GM11168 (cell line): ENCODE data around the gene RSPO3.

Experiments
- in situ Hi-C: fragments of 300-500 bp; cut with MboI; formaldehyde crosslinking; loops from one replicate; pipeline ENCODE4 v1.12.0; 2022; ENCODE audit warnings: low sequenced_read_pairs; ENCODE audit not compliant: unreplicated experiment

Gene RSPO3

DNA sequence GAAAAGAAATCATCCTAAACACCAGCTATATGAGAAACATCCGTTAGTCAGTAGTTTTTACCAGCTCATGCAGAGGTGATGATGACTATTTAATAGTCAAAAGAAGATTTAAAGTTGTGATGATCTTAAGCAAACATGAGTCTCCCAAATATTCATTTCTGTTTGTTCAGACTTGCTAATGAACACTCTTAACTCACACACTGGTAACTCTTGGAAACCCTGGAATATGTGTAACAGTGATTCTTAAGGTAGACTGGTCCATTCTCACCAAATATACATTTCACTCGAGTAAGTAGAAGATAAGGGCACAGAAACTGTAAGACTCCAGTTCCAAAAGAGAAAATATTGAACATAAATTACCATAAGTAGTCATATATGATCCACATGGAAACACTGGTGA, 29.1 kb downstream of the RSPO3 start:
- in situ Hi-C loops = no loop called here

DNA sequence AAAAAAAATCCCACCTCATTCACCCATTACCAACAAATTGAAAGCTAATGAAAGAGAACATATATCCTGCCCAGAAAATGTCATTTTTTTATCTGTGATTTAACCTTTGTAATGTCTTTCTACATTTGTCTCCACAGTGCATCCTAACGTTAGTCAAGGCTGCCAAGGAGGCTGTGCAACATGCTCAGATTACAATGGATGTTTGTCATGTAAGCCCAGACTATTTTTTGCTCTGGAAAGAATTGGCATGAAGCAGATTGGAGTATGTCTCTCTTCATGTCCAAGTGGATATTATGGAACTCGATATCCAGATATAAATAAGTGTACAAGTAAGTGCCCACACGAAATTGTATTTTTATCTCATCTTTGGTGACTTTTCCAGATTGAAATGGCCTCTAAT, 30.0 kb downstream of the RSPO3 start:
- in situ Hi-C loops = no loop called here

DNA sequence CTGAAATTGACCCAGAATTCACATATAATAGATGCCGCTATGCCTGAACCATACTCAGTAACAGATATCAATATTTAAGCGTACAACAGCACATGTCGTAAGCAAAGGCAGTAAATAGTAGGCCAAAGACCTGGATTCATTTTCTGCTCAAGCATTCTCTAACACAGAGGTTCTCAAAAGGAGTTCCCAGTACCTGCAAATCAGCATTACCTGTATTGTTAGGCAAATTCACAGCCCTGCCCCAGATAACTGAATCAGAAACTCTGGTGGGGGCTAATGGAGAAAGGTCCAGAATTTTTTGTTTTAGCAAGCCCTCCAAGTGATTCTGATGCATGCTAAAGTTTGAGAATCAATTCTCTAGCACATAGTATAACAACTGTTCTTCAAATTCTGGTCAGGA, 36.0 kb downstream of the RSPO3 start:
- in situ Hi-C loops = no loop called here

DNA sequence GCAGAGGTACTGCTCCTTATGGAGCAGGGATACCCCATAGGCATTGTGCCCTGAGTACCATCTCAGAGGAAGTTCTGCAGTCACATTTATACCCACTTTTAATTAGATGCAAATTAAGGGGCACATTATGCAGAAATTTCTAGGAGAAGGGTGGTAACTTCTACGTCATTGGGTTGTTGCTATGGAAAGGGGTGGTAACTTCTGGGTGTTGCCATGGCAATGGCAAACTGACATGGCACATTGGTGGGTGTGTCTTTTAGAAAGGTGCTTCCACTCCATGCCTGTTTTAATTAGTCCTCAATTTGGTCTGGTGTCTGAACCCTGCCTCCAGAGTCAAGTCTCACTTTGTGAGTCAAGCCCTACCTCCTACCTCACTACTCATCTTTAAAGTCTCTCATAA, 42.0 kb downstream of the RSPO3 start:
- in situ Hi-C loops = no loop called here

DNA sequence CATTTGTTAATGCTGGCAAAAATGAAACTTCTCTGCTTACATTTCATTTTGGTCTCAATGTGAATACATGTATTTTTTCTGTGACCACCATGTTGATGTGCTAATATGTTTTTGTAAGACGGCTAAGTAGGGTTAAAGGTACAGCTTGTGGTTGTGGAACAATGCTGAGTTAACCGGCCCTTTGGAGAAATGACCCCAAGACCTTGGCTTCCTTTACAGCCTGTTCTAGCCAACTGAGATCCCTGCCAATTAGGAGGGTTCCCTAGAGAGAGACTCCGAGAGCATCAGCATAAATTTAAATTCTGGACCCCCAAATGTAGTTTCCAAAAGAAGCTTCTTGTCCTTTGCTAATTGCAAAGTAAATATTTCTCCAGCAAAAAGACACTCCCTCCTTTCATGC, 44.4 kb downstream of the RSPO3 start:
- in situ Hi-C loops = no loop called here

DNA sequence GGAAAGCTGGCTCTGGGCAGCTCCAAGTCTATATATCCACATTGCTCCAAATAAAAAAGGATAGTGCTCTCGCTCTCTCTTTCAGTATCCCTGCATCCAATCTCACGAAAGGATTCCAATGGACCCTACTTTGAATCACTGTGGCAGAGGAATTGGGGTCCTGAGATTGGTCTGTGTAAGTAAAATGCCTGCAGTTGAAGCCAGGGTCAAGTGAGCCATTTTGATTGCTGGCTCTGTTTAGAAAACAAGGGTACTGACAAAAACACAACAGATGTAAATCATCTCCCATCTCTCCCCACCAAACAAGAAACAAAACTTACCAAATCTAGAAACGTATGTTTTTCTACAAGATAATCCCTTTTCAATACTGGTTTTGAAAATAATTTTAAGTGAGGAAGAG, 45.6 kb downstream of the RSPO3 start:
- in situ Hi-C loops = no loop called here

DNA sequence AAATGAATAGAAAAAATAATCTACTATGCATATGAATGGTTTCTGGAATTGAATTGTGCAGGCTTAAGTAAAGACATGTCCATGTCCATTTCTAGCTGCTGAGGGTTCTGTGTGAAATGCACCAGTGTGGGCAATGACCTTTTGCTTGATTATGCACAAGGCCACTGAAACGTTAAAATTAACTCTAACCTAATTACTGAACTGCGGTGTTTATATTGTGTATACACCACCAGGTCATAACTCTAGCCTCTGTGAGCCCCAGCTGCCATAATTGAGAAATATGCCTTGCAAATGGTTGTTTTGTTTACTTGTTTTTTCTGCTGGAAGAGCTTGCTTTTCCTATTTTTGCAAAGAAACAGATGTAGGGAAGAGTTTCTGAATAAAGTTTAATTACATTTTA, 46.1 kb downstream of the RSPO3 start:
- in situ Hi-C loops = no loop called here

DNA sequence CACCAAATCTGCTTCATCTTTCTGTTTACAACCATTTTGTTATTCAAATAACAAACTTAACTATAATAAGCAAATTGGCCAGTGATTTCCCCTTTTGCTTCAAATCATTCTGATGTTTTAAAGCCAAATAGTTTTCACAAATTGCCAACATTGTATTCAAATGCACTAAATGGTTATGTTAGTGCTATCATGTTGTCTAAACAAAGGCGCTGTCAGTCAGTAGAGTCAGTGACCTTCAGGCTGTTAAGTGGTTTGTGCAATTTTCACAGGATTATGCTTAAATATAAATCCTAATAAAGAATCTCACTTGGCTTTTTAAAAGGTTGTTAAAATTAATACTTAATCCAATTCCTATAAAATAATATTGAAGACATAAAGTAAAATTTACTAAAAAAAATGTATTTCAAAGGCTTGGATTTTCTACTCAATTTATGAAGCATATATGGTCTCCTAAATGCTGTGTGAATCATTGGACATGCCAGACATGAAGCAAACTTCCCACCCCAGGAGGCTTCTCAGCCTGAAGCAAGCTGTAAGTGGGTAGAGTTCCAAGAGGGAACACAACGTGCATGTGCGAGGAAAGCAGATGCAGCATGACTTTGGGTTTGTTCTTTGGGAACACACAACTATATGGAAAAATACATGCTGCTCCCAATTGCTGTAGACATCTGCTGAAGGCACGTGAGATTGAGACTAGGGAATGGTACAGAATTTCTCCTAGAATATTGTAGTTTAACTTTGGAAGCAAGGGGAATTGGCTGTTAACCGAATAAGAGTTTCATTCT, 54.9 kb downstream of the RSPO3 start:
- in situ Hi-C loops = no loop called here

DNA sequence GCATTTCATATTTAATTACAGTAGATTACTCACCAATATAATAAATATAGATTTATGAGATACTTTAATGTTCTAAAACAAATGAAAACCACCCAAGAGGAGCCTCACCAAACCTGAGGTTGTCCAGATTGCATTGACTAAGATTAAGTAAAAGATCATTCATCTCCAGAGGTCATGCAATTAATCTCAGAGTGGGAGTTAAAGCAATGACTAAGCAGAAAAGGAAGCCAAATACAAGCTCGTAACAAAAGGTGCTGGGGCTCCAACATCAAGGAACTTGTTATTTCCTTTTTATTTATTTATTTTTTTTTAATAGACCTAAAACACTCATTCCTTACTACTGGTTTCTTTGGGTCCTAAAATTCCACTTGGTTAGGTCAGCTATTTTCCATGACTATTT, 57.7 kb downstream of the RSPO3 start:
- in situ Hi-C loops = no loop called here

DNA sequence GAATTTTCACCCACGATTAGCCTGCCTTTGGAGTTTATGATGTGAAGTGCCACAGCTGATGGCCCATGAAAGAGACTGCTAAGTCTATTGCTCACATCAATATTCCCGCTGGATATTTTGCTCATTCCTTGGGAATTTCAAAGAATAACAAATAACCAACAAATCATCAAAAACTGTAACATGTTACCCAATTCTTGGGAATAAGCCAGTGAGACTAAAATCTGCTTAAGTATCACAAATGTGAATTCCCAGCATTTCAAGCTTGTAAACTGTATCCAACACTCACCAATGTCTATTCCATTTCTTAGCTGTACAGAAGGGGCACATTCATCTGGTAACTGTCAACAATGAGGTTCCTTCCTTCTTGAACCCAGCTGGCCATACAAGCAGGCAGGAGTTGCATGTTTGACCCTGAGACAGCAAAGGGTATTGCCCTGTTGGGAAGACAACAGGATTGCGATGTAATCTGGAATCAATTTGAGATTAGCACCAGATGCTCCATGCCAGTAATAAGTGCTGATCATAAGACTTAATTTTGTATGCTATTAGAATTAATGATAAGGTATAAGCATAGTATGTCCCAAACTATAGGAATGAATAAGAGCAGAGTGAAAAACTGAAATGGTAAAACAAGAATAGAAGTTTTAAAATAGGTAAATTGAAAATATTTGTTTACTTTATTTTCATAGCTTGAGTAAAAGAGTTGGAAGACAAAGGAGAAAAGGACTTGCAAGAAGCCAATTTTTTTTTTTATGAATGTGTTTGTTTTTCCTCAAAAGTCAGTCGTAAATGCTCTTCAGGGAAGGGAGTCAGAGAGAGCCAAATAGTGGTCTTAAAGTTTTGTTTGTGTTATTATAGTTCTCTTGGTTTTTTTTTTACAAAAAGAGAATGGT, 58.8 kb downstream of the RSPO3 start:
- in situ Hi-C loops = no loop called here

DNA sequence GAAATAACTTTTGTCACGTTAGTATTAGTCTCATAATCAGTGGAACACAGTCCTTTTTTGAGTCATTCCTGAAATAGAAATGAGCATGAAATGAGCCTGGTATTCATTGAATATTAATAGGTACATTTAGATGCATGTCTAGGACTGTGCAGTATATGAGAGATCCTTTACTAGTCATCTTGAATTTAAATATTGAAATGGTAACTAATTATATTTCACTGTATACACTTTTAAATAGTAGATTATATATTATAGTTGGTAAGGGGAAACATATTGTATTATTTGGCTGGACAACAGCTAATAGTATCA, 59.4 kb downstream of the RSPO3 start:
- in situ Hi-C loops = no loop called here

DNA sequence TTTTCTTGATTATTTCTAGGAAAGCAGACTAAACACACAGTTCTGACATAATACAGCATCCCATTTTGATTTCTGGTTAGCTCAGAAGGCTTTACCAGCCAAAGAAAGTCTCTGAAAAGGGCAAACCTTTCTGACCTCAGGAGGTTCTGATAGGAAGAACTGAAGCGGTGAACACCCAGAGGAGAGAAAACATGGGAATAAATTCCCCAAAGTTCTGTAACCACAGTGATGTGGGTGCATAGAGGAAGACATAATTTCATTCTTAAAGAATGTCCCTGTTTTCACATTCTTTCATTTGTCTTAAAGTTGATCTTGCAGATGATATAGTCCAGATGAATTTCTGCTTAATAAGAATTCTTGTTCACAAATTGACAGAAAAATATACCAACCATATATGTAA, 60.3 kb downstream of the RSPO3 start:
- in situ Hi-C loops = no loop called here

DNA sequence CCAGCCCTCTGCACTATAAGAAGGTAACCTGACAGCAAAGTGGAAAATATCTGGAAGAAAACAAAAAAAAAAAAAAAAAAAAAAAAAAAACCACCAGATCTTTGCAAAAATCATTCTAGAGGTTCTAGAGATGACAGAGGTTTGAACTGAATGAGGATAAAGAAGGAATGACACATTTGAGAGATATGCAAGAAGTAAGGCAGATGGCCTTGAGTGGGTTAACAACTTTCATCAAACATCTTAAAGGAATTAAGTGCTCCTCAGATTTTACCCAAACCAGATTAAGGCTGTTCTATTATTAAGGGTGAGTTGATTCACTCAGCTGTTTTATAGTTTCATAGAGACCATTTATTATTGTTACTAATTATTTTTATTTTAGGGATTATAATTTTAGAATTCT, 62.0 kb downstream of the RSPO3 start:
- in situ Hi-C loops = no loop called here

DNA sequence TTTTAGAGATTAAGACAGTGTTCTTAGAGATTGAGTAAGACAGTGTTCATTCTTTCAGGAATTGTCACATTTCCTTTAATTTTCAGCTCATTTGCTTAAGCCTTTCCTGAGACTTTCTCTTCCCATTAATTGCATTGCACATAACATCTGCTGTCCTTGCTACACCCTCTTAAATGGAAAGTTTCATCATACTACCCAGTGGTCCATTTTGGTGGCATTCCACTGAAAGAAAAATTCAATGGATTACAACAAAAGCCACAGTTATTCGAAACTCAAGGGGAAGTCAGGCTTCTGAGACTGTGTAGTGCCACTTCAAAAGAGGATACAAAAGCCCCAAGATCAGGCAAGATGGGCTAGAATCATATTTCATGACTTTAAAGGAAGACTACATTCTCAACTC, 64.0 kb downstream of the RSPO3 start:
- in situ Hi-C loops = no loop called here

DNA sequence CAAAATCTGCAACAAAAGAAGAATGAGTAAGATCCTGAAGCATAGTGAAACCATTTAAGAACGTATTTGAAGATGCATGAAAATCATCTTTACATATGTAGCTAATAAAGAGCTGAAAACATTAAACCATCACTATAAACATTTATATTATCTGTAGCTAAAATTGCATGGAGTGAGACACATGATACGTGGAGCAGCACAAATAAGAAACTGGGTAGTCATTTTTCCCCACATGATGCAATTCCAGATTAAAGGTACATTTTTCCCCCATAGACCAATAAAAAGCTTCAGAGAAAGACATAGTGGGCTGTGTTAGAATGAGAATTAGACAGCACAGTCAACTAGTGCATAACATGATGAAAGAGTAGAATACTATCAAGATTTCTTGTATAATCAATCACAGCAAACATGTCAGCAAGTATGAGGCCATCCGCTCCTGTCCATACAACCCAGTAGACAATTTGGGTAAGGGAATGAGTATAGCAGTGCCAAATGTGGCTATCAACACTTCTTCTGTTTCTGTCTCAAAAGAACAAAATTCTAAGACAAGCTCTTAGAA, 67.0 kb downstream of the RSPO3 start:
- in situ Hi-C loops = no loop called here

DNA sequence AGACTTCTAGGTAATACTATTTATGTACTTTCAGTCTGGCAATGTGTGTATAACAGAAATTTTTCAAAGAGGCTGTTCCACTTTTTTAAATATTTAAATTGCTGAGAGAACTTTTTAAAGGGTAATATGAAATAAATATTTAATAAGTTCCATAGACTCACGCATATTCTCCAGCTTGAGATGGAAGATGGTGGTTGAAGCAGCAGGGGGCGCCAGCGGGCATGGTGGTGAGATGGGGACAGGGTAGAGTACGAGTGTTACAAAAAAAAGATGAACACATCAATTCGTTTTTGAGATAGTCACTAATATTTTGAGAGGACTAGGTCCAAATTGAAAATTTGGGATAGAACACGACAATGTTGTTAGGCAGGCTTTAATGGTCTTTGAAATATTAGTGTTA, 68.4 kb downstream of the RSPO3 start:
- in situ Hi-C loops = no loop called here

DNA sequence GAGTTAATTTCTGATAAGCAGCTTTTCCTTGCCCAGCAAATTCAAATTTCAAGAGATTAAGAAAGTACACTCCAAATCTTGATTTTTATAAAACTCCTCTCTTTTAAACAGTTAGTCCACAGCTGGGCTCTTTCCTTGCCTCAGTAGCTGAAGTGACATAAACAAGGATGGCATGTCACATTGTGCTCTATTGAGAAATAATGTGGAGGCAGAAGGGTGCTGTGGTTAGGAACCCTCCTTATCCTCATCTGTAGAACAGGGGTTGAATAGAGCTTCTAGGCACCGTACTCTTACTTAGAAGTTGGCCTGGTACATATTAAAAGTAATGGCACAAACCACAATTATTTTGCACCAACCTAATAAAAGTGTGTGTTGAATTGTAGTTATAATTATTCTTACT, 70.3 kb downstream of the RSPO3 start:
- in situ Hi-C loops = no loop called here

DNA sequence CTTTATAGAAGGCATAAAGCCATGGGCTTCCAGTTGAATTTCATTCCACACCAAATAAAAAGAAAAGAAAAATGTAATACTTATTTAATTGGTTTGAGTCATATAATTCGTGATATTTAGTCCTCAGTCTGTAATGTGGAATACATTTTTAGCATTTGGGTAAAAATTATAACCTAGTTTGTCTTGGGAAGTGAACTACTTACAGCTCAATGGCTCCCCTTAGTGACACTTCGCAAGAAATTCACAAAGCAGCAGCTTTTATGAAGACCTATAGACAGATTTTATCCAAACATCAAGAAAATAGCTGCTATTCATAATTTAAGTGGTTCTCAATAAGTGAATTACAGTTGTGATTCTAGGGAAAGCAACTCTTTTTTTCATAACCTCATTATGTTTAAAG, 72.1 kb downstream of the RSPO3 start:
- in situ Hi-C loops = no loop called here

DNA sequence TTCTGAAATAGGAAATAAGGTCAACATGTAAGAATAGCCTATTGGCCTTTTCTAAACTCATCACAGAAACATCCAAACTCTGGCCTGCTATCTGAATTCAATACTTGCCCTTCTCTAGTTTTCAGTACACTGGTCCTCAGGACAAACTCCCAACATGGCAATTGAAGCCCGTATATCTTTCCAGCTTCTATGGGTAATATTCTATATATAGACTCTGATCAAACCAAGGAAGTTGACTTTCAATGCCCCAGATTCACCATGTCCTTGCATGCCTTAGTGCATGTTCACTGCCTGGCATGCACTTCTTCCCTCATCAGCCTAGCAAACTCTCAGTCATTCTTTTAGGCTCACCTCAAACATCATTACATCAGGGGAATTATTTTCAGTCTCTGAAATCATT, 73.2 kb downstream of the RSPO3 start:
- in situ Hi-C loops = no loop called here

DNA sequence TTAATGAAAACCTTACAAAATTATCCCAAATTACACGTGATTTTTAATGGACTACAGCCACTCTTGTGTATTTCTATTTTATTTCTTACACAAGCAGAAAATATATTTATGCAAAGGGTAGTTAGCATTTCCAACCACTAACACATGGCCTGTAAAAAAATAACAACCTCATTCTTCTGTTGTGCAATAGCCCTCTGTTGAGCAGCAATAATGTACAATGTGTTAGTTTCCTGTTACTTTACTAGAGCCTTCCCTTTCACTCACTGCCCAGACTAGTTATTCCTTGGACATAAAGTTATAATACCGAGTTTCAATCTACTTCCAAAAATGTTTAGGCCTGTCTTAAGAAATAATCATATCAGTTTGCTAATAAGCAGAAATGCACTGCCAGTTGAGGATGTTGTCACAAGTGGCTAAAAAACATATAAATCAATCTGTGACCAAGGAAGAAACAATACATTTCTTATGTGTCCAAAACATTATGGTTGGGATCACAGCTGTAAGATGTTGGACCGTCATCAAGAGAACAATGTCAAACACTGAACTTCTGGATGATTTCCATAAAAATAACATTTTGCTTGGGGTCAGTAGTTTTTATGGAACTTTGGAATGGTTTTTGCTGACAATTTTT, 74.6 kb downstream of the RSPO3 start:
- in situ Hi-C loops = no loop called here

DNA sequence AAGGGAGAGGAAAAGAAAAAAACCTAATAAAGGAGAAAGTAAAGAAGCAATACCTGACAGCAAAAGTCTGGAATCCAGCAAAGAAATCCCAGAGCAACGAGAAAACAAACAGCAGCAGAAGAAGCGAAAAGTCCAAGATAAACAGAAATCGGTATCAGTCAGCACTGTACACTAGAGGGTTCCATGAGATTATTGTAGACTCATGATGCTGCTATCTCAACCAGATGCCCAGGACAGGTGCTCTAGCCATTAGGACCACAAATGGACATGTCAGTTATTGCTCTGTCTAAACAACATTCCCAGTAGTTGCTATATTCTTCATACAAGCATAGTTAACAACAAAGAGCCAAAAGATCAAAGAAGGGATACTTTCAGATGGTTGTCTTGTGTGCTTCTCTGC, 77.4 kb downstream of the RSPO3 start:
- in situ Hi-C loops = no loop called here
